GM23338 (cell line): Measurements from ENCODE around the gene ADAM8. TPM values are rescaled to one million over a fixed set of nuclear protein-coding genes. Genes with fewer than 3 reads are reported as not detected.

Source experiments
- ATAC-seq: fragments of 200-7000 bp; cut with Tn5 transposase; 3 replicates; pipeline ENCODE4 v1.9.1; 2020
- DNase-seq: peaks from one replicate; pipeline ENCODE4 v3.0.0-alpha.2; 2015; ENCODE audit warnings: low spot score
- H2AFZ ChIP-seq: fragments of 200-600 bp; sonication (generic); 2 replicates; pipeline ENCODE4 v1.8.0; 2016; ENCODE audit warnings: antibody characterized with exemption, mild to moderate bottlenecking, moderate library complexity
- H3F3A ChIP-seq: fragments of 200-600 bp; sonication (generic); replicated peaks from 2 replicates; pipeline ENCODE4 v1.8.0; 2017; ENCODE audit warnings: antibody characterized with exemption, mixed run types, low read depth
- H3K27ac ChIP-seq: fragments of 200-600 bp; sonication (generic); 2 replicates; pipeline ENCODE4 v1.6.1; 2016; ENCODE audit warnings: low read depth
- H3K27me3 ChIP-seq: fragments of 200-600 bp; sonication (generic); 2 replicates; pipeline ENCODE4 v1.8.0; 2016; ENCODE audit warnings: mild to moderate bottlenecking, mixed run types, moderate library complexity; ENCODE audit not compliant: insufficient read depth
- H3K36me3 ChIP-seq: fragments of 200-600 bp; sonication (generic); 2 replicates; pipeline ENCODE4 v1.8.0; 2016; ENCODE audit warnings: mild to moderate bottlenecking; ENCODE audit not compliant: insufficient read depth
- H3K4me1 ChIP-seq: fragments of 200-600 bp; sonication (generic); 2 replicates; pipeline ENCODE4 v1.8.0; 2016; ENCODE audit warnings: mild to moderate bottlenecking, moderate library complexity; ENCODE audit not compliant: insufficient read depth
- H3K4me2 ChIP-seq: fragments of 200-600 bp; sonication (generic); 2 replicates; pipeline ENCODE4 v1.7.1; 2017; ENCODE audit warnings: mixed run types
- H3K4me3 ChIP-seq: fragments of 200-600 bp; sonication (generic); 2 replicates; pipeline ENCODE4 v1.6.1; 2016; ENCODE audit warnings: mixed run types
- H3K79me2 ChIP-seq: fragments of 200-600 bp; sonication (generic); replicated peaks from 2 replicates; pipeline ENCODE4 v1.8.0; 2017; ENCODE audit warnings: mild to moderate bottlenecking; ENCODE audit not compliant: insufficient read depth
- H3K9me2 ChIP-seq: fragments of 200-600 bp; sonication (generic); 2 replicates; pipeline ENCODE4 v1.8.0; 2017; ENCODE audit not compliant: insufficient read depth
- H4K20me1 ChIP-seq: fragments of 200-600 bp; sonication (generic); replicated peaks from 2 replicates; pipeline ENCODE4 v1.8.0; 2017; ENCODE audit warnings: mild to moderate bottlenecking; ENCODE audit not compliant: insufficient read depth
- H3K27ac Mint-ChIP-seq: 2 replicates; pipeline ENCODE4 v1.8.0; 2020; ENCODE audit warnings: inconsistent platforms, mild to moderate bottlenecking, moderate library complexity, mixed read lengths
- H3K27me3 Mint-ChIP-seq: 3 replicates; pipeline ENCODE4 v1.8.0; 2022; ENCODE audit warnings: low read depth, mild to moderate bottlenecking, moderate library complexity, mixed read lengths, inconsistent platforms; ENCODE audit not compliant: insufficient read depth, poor library complexity
- H3K36me3 Mint-ChIP-seq: 3 replicates; pipeline ENCODE4 v1.8.0; 2021; ENCODE audit warnings: low read depth, mild to moderate bottlenecking, inconsistent platforms, moderate library complexity, mixed read lengths
- H3K4me1 Mint-ChIP-seq: 3 replicates; pipeline ENCODE4 v1.8.0; 2020; ENCODE audit warnings: mild to moderate bottlenecking, inconsistent platforms, mixed read lengths
- H3K4me3 Mint-ChIP-seq: 3 replicates; pipeline ENCODE4 v1.8.0; 2021; ENCODE audit warnings: moderate library complexity, mild to moderate bottlenecking, inconsistent platforms, mixed read lengths
- H3K9me3 Mint-ChIP-seq: 3 replicates; pipeline ENCODE4 v1.8.0; 2020; ENCODE audit warnings: moderate library complexity, mild to moderate bottlenecking, inconsistent platforms, mixed read lengths
- CREB1 ChIP-seq: fragments of 250-450 bp; sonication (Bioruptor Pico); IDR thresholded peaks from 2 replicates; pipeline ENCODE4 v1.5.0; 2020; ENCODE audit warnings: low read depth, mild to moderate bottlenecking, moderate library complexity
- STAT1 ChIP-seq: IDR thresholded peaks from one replicate; pipeline ENCODE4 v1.6.1; 2016; ENCODE audit warnings: antibody characterized with exemption; ENCODE audit not compliant: unreplicated experiment
- ZNF462 ChIP-seq: fragments of 250-450 bp; sonication (Bioruptor Pico); IDR thresholded peaks from 2 replicates; pipeline ENCODE4 v1.5.0; 2020; ENCODE audit warnings: mild to moderate bottlenecking, moderate library complexity
- polyA plus RNA-seq: library from polyadenylated mRNA; unstranded; fragments of >200 nt; fragmentation: Nextera tagmentation; extraction: Ambion mirVana; gene quantifications from 2 replicates; pipeline ENCODE4 v1.2.1, GENCODE V29; 2016
- total RNA-seq: library from RNA; depleted of rRNA; stranded (reverse); fragments of >200 nt; shearing (Covaris generic); gene quantifications from 2 replicates; pipeline ENCODE4 v1.2.3, GENCODE V29; 2014
- TF ChIP-seq, protein P1 (sequence below): IDR thresholded peaks from 2 replicates; pipeline ENCODE4 v1.6.1; 2016; ENCODE audit warnings: antibody characterized with exemption

The ADAM8 gene
- total and polyA plus RNA-seq, 2 experiments from 2014 or later = 1.9 to 5.5 TPM

GRCh38 chr10:133229265-133230043, 47.2 kb downstream of the ADAM8 start (continued):
- no peak for TF ChIP-seq ZNF462 (CRISPR knock-in tag)

- peaks cover 13% of the 10 kb centered on the region; the same call in 1 of the 2 replicates for H3F3A ChIP-seq
- no peak overlapping the region for H2AFZ ChIP-seq
- H4K20me1 ChIP-seq = no peaks in the 10 kb centered on the region
- H3K4me1 ChIP-seq = peaks cover 5% of the 10 kb centered on the region; the same call in 1 of the 2 replicates
- Mint-ChIP-seq H3K27me3 (peaks cover 45% of the 10 kb centered on the region), H3K9me3 (peaks cover 9% of the 10 kb centered on the region; the same call in 2 of the 3 replicates), H3K36me3 (peaks cover 8% of the 10 kb centered on the region), H3K4me1 (peaks cover 18% of the 10 kb centered on the region), H3K27ac (no peak overlapping the region), H3K4me3 (no peak overlapping the region)
- no peak overlapping the region for H3K4me3 ChIP-seq
- H3K9me2 ChIP-seq = no peaks in the 10 kb centered on the region
- H3K79me2 ChIP-seq = no peaks in the 10 kb centered on the region
- H3K4me2 ChIP-seq = no peak overlapping the region
- DNase-seq = no peak
- TF ChIP-seq STAT1 (no peak), CREB1 (CRISPR knock-in tag) (no peak)
- TF ChIP-seq, protein P1, sequence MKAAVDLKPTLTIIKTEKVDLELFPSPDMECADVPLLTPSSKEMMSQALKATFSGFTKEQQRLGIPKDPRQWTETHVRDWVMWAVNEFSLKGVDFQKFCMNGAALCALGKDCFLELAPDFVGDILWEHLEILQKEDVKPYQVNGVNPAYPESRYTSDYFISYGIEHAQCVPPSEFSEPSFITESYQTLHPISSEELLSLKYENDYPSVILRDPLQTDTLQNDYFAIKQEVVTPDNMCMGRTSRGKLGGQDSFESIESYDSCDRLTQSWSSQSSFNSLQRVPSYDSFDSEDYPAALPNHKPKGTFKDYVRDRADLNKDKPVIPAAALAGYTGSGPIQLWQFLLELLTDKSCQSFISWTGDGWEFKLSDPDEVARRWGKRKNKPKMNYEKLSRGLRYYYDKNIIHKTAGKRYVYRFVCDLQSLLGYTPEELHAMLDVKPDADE = no peak
- no peaks in the 10 kb centered on the region for H3K36me3 ChIP-seq
- peaks cover 30% of the 10 kb centered on the region for H3K27me3 ChIP-seq
- H3K27ac ChIP-seq = no peak overlapping the region
- ATAC-seq = no peak
These were observed 49.4 kb downstream of the ADAM8 start for GRCh38 chr10:133227256-133227655.
